ENCODE results near the gene RALA.

- TF ChIP-seq POLR2A (IDR thresholded peaks at IDR 0.05; ENCODE audit: low read length) (no peak), GATA1 (IDR thresholded peaks at IDR 0.05; ENCODE audit: low read depth, low read length) (no peak)
These were observed 40.8 kb upstream of the RALA start for GRCh38 chr7:39582536-39582935.
